HG03469 (cell line): ENCODE measurements around the gene TRIM28.

Experiments used
- ATAC-seq: cut with Tn5 transposase; IDR thresholded peaks from one replicate; pipeline ENCODE4 v1.9.1; 2021; ENCODE audit warnings: mild to moderate bottlenecking, moderate library complexity, moderate number of reproducible peaks; ENCODE audit not compliant: unreplicated experiment

Gene TRIM28

GRCh38 chr19:58547323-58548312 lies 3.8 kb downstream of the TRIM28 start:
- no peak for ATAC-seq

GRCh38 chr19:58548859-58549663 lies 5.2 kb downstream of the TRIM28 start:
- no peak for ATAC-seq

- no peak for ATAC-seq
These were observed 5.9 kb downstream of the TRIM28 start for GRCh38 chr19:58549664-58550361.

- no peak for ATAC-seq
These were observed 6.7 kb downstream of the TRIM28 start for GRCh38 chr19:58550362-58551122.

GRCh38 chr19:58551123-58551497 lies 7.2 kb downstream of the TRIM28 start:
- no peak for ATAC-seq

GRCh38 chr19:58551577-58552471 lies 8.0 kb downstream of the TRIM28 start:
- no peak for ATAC-seq

- no peak for ATAC-seq
These were observed 8.8 kb downstream of the TRIM28 start for GRCh38 chr19:58552655-58553054.

GRCh38 chr19:58553799-58554493 lies 10.1 kb downstream of the TRIM28 start:
- no peak for ATAC-seq

GRCh38 chr19:58554494-58555368 lies 10.9 kb downstream of the TRIM28 start, which contains the start of gene CHMP2A:
Gene CHMP2A (minus strand): TSS chr19:58555105. CDS start chr19:58554212, 893 bp downstream.
- ATAC-seq = no peak

GRCh38 chr19:58555369-58555885 lies 11.6 kb downstream of the TRIM28 start:
- ATAC-seq = no peak

GRCh38 chr19:58555920-58556621 lies 12.2 kb downstream of the TRIM28 start:
- ATAC-seq = no peak

- no peak for ATAC-seq
These were observed 12.9 kb downstream of the TRIM28 start for GRCh38 chr19:58556622-58557220.

- no peak for ATAC-seq
These were observed 13.6 kb downstream of the TRIM28 start for GRCh38 chr19:58557221-58558065.

GRCh38 chr19:58558066-58558622 lies 14.3 kb downstream of the TRIM28 start, which contains the start of gene UBE2M:
Gene UBE2M (minus strand): TSS chr19:58558611. CDS start chr19:58558381, 230 bp downstream.
- no peak for ATAC-seq
